Cardiac septum (tissue), 1 donor: ENCODE results near the gene SLC6A11. TPM values are rescaled to one million over a fixed set of nuclear protein-coding genes. Genes with fewer than 3 reads are reported as not detected.

Experiments
- DNase-seq: peaks from one replicate; pipeline ENCODE4 v3.0.0-alpha.2; 2020; ENCODE audit warnings: low spot score
- intact Hi-C: fragments of 100-400 bp; cut with DNase I; formaldehyde crosslinking; loops from one replicate; pipeline ENCODE4 v1.14.0; 2022
- total RNA-seq: library from RNA; stranded (reverse); fragmentation: NEBNext Ultra II Directional; extraction: Animal tissue kit (Norgen Biotek cat#: 25700); gene quantifications from one replicate; pipeline ENCODE4 v1.2.1, GENCODE V29; 2021
- donor health status: DM: no; HTN: no; CAD: no.

SLC6A11 gene
- total RNA-seq, 1 donor from 2014 or later, result not detected

DNA sequence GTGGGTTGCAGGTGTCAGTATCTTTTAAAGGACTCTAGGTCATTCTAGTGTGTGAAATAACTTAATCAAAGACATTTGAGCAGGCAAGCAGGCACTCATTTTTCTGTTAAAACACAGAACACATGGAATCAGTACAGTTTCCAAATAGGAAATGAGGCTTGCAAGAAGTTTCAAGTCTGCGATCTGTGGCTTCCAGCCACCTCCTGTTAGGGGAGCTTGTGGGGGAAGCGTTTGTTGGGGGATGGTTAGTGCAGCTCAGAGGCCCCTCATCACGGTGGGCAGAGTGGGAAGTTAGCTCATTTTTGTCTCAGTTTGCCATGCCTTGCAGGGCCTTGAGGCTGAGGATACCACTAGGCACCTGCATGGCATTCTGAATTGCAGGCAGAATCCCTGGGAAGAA is 59.9 kb downstream of the SLC6A11 start:
- no peak for DNase-seq
- intact Hi-C loops, result no loop called here

DNA sequence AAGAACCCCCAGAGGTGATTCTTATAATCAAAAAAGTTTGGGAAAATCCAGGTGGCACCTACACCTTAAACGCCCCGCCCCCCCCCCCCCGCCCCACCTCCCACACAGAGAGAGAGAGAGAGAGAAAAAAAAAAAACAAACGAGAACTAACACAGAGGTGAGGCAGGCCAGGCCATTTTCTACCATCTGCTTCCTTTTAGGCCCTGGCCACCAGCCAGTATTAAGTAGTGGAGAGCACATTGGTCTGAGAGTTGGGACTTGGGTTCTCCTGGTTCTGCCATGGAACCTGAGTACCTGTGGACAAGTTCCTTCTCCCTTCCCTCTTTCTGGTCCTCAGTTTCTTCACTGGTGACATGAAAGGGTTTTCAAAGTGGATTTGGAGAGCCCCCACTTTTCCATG is 60.6 kb downstream of the SLC6A11 start:
- intact Hi-C loops, result no loop called here
- DNase-seq, result no peak

DNA sequence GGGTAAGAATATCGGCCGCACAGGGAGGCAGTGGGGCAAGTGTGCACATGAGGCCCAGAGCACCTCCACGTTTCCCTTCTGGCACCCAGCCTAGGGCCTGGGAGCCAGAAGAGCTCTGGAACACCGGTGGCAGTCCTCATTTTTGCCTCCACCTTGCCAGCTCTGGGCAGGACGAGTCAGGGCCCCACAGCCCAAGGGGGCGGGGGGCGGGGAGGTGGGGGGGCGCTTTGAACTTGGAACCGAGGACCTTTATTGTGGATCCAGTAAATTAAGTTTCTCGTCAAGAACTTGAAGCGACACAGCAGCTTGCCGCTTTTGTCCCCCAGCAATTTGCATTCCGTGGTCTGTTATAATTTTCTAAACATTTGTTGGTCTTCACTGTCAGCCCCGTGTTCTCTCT is 66.8 kb downstream of the SLC6A11 start:
- intact Hi-C loops, result loop anchor here (5.0 kb wide), 1 partner anchor 126 kb away; no protein-coding TSS in a partner anchor
- DNase-seq, result no peak

DNA sequence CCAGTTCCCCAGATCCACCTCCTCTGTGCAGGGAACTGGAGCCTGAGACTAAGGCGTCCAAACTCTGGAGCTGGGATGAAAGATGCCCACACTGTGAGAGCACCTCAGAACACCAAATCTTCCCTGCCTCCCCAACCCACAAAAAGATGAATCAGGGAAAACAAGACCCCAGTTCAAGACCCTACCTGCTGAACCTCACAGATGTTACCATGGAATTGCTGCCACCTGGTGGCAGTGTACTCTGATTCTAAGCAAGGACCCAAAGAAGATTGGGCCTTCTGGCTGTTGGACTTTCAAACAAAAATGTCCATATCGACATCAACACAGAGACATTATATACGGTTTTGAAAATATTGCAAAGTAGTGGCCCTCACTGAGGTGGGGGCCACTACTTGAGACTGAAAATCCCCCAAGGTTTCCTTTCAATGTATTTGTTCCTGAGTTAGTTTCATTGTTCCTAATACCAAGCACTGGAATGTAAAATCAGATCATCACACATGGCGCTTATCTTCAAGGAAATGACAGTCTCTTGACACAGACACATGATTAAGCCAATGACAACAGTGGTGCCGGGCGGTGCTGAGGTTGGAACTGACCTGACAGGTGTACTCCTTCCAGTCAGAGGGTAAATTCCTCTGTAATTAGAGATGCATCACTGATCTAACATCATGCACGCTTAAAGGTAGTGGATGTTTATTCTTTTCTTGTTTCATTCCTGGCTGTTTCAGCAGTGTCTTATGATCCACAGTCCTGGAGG is 67.6 kb downstream of the SLC6A11 start:
- intact Hi-C loops, result loop anchor here (5.0 kb wide), 1 partner anchor 126 kb away; no protein-coding TSS in a partner anchor
- no peak for DNase-seq

DNA sequence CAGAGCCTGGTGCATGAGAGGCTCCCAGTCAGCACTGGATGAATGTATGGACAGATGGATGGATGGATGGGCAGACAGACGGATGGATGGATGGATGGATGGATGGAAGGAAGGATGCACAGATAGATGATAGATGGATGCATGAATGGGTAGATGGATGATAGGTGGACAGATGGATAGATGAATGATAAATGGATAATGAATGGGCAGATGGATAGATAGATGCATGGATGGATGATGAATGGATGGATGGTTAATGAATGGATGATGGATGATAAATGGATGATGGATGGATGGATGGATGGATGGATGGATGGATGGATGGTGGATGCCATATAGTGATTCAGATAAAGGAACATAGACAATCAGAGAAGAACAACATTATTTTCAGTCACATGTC is 71.0 kb downstream of the SLC6A11 start:
- intact Hi-C loops, result no loop called here
- no peak for DNase-seq

DNA sequence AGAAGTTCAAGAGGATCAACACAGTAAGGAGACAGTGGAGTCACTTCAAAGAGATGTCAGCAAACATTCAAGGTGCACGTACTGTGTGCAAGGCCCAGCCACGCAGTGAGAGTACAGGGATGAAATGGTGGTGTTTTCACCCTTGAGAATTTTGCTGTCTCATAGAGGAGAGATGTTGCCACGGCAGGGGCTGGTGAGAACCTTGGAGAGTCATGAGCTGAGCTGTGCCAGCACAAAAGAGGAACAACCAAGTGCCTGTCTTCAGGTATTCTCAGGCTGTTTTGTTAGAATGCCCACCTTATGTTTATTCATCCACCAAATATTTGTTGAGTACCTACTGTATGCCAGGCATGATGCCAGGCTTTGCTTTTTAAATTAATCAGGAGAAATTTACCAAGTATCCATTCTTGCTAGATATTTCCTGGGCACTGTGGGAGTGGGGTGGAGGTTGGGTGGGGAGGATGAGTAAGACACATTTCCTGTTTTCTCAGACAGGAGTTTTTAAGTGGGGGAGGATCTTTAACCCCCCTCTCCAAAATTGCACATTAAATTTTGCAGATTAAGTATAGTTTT is 72.6 kb downstream of the SLC6A11 start:
- intact Hi-C loops, result no loop called here
- DNase-seq, result no peak

DNA sequence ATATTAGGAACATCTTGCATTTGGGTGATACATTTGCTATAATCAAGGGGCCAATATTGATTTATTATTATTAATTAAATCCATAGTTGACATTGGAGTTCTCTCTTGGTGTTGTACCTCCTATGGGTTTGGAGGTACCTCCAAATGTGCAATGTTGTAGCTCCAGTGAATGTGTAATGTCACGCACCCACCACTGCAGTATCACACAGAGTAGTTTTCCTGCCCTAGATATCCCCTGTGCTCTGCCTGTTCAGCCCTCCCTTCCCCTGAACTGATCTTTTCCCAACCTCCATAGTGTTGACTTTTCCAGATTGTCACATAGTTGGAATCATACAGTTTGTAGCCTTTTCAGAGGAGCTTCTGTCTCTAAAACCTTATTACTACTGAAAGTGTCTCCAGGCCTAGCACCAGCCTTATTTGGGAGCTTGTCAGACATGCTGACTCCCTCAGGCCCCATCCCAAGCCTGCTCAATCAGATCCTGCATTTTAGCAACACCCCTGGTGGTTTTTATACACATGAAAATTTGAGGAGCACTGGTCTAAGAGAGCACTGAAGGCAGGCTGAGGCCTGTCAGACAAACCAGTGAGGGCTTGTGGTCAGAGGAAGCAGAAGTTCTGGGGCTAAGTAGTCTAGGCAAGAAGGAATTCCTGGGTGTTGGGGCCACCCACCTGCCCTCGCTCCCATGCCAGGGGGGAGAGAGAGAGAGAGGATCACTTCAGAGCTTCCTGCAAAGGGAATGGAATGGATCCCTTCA is 73.4 kb downstream of the SLC6A11 start:
- DNase-seq, result no peak
- intact Hi-C loops, result no loop called here

DNA sequence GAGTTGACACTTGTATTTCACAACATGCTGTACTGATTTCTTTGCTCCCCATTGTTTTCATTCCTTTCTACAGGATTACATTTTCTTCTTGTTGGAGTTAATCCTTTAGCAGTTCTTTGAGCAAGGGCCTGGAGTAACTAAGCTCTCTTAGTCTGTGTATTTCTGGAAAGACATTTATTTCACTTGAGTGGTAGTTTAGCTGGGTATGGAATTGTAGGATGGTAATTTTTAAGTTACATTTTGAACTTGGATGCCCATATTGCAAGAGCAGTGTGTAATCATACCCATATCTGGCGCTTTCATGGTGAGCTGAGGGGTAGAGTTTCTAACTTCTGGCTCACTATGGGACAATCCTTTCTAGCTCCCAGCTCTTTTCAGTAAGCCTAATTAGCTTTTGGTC is 74.6 kb downstream of the SLC6A11 start:
- intact Hi-C loops, result no loop called here
- no peak for DNase-seq

DNA sequence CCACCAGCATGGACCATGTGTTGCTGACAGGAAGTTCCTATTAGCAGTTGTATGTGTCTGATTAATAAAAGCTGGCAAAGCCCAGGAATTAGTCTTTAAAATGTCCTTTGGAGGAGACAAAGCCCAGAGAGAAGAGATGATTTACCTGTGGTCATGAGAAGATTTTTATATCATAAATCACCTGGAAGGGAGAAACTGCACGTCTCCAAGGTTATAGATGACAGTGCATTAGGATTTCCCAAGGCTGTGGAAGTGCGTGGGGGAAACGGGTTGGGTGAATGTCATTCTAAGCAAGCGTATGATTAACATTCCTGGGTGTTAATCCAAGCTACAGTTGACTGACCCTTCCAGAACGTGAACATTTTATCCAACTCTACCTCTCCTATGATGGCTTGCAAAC is 76.6 kb downstream of the SLC6A11 start:
- DNase-seq, result no peak
- intact Hi-C loops, result no loop called here

DNA sequence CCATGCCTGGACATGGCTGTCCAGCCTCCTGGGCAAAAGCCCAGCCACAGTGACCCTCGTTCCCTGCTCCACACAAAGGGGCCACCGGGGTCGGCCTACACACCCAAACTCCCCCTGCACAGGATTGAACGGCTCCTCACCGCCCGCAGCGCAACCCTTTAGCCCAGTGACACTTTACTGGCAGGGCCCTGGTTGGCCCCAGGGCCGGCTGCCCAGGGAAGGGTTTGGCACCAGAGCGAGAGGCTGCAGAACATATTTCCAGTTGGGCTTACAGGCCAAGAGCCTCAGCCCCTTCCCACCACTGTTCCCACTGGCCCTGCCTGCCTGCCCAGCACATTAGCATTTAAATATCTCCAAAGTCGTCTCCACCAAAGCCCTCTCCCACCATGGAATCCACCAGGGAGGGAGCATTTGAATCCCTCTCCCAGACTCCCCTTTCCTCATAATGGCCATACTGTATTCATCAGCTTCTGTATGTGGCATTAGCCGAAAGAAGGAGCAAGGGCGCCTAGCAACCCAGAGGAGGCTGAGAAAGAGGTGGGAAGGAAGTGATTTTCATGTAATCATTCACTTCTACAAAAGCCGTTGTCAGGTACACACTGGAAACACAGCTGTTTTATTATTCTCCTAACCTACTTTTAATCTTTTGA is 85.4 kb downstream of the SLC6A11 start:
- intact Hi-C loops, result no loop called here
- no peak for DNase-seq

DNA sequence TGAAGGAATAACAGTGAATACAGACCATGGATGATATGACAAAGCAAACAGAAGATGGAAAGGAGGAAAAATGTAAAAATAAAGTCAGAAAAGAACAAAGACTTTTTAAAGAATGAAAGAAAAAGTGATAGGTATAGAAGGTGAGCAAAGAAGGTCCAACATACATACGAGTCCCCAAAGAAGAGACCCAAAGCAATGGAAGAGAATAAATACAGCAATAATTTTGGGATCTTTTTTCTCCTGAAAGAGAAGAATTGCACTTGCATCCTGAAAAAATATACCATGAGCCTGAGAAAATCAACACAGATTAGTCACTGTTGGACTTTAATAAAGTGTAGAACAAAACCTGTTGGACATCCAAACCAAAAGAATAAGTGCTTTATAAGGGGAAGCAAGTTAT is 91.2 kb downstream of the SLC6A11 start:
- intact Hi-C loops, result no loop called here
- no peak for DNase-seq

DNA sequence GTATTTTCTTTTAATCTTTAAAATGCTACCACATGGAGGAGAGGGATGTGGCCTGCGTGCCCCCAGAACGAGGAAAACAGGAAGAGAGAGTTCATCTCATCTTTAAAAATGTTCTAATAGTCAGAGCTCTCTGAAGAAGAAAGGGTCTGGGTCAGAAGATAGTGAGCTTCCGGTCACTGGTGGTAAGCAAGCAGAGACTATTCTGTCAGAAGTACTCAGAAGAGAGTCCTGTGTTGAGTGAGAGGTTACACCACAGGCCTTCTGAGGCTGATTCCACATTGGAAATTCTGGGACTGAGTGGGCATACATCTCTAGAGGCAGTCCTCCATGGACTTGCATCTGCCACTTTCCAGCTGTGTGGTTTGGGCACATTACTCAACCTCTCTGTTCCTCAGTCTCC is 94.3 kb downstream of the SLC6A11 start:
- intact Hi-C loops, result no loop called here
- no peak for DNase-seq

DNA sequence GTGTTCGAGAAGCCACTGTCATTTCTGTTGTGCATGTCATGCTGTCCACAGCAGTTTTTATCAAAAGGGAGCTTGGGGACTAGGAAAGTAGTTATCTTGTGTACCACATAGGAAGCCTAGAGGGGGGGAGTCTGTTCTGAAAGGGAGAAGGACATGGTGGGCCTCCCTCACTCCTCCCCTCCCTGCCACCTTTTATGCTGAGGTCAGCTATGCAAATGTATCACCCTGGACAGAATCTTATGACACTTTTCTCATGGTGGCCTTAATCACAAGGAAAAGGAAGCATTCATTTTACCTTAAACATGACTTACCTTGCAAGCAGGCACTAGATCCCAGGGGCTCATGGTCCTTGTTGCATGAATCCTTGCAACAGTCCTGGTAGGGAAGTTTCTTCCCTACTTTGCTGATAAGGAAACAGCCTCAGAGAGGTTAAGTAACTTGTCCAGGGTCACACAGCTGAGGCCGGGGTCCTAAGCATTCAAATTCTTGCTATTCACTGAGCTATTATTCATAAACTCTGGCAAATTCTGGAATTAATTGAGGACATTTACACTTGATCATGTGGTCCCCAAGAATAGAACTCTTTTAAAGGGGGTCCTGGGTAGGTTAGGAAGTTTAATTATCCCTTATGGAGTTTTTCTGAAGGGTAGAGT is 95.4 kb downstream of the SLC6A11 start:
- intact Hi-C loops, result no loop called here
- DNase-seq, result no peak

DNA sequence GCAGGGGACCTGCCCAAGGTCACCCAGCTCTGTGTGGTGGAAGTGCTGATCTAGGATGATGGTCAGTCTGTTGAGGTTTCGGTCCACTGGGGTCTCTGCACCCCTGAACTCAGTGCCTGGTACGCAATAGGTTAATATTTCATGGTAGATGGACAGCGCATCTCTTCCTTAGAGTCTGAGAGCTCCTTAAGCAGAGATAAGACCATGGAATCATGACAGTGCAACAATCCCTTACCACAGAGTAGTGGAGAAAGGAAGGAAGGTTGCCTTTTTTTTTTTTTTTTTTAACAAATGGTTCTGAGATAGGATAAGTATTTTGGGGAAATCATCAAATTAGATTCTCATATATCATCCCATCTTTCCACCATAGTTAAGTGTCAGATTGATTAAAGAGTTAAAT is 96.8 kb downstream of the SLC6A11 start:
- peak; percentile 56 for DNase-seq
- intact Hi-C loops, result no loop called here

DNA sequence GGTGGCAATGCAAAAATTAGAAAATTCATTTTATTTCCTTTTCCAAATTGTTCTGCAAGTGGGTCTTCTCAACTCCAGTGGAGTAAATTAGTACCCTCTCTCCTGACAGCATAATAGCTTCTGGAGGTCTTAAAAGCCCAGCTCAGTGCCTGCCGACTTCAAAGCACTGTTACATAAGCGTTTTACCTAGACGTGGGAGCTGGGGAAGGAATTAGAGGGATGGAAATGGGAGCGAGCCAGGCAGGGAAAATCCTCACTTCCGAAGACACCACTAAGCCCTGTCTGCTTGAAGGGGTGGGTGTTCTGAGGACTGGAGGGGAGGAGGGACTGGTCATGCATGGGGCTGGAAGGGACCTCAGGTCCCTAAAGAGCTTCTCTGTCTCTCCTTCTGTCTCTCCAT is 99.3 kb downstream of the SLC6A11 start:
- DNase-seq, result no peak
- intact Hi-C loops, result no loop called here

DNA sequence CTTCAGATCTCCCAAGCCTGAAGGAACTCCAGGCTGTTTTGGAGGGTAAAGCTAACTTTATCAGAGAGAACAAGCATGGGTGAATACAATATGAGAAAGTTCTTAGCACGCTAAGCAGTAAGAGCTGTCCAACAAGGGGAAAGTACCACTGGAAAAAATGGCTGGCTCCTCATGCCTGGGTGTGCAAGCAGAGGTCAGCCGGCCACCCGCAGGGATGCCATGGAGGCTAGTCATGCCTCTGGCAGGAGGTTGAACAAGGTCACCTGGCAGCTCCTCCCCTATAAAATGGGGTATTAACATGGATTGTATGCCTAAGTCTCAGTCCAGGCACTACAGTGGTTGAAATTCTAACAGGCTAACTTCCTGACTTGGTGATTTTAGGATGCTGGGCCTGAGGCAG is 101.1 kb downstream of the SLC6A11 start:
- intact Hi-C loops, result no loop called here

DNA sequence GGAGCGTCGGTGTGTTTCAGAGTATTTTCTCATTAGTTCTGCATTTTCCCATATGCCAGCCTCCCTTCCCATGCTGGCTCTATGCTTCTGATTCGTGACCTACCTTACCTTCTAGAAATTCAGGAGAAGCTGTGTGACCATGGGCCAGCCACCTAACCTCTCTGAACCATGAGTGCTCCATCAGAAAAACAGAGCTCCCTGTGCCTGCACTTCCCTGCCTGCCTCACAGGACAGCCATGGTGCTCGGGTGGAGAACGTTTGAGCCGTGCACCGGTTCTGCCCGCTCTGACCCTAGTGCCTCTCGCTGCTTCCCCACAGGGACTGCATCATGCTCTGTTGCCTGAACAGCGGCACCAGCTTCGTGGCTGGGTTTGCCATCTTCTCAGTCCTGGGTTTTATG is 102.0 kb downstream of the SLC6A11 start:
- intact Hi-C loops, result no loop called here
- DNase-seq, result peak; percentile 58

More for the DNA sequence above, 101.1 kb downstream of the SLC6A11 start:
- peak; percentile 35 for DNase-seq

DNA sequence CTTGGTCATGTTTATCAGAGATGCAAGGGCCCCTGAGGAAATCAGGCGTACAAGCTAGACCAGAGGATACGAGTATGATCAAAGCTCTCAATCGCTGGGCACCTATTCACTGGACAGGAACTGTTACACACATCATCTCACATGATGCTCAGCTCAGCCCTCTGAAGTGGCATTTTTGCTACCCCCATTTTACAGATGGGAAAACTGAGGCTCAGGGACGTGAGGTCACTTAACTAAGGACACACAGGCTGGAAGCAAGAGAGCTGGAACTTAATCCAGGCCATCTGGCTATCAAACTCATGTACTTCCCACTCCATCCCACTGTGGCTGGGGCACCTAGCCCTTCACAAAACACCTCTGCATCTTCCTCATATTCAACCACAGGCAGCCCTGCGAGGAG is 103.6 kb downstream of the SLC6A11 start:
- intact Hi-C loops, result no loop called here
- no peak for DNase-seq

DNA sequence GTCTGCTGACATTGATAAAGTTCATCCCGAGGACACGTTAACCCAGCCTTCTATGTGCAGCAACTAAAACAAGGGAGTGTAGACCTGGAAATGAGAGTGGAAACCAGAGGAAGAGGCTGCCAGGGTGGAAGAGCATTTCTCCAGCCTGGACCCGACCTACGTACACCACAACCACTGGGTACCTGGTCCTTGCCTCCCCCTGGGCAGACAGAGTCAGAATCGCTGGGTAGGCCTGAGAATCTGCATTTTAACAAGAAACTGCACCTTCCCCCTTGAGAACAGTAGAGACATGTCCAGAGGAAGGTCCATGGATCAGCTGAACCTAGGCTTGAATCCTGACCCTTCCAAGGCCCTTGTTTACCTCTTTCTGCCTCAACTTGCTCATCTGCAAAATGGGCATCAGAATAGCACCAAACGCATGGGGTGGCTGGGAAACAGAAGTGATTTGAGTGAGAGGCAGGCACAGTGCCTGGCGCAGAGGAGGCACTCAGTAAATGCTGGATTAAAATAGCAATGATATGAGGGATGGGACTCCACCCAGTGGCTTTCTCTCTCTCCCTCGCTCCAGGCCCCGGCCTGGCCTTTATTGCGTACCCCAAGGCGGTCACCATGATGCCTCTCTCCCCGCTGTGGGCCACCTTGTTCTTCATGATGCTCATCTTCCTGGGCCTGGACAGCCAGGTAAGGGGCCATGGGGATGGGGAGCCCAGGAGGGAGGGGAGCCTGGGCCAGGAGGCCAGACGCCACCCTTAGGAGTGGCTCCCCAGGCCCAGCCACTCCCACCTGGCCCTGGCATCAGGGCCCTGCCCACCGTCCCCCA is 109.6 kb downstream of the SLC6A11 start:
- peak; percentile 43 for DNase-seq
- intact Hi-C loops, result no loop called here
